Transverse colon (tissue), 4 donors: Measurements from ENCODE around the gene BMPER.

Experiments
- CTCF ChIP-seq, 5 experiments: fragments of 200-600 bp in 3 of 5; fragments of 450-650 bp in 2 of 5; sonication (generic) in 3 of 5; IDR thresholded peaks; 1 replicate in 2 of 5; 2 replicates in 3 of 5; pipeline ENCODE4 v1.5.1; 2016 to 2017; ENCODE audit warnings: antibody characterized with exemption in 5 of 5, inconsistent platforms in 3 of 5, mild to moderate bottlenecking in 2 of 5, moderate library complexity in 1 of 5
- EP300 ChIP-seq: sonication (generic); formaldehyde crosslinking; IDR thresholded peaks from one replicate; pipeline ENCODE4 v1.6.1; 2017; ENCODE audit warnings: antibody characterized with exemption, low read depth
- POLR2A ChIP-seq: fragments of 450-650 bp; IDR thresholded peaks from one replicate; pipeline ENCODE4 v1.6.1; 2016; ENCODE audit warnings: antibody characterized with exemption, mild to moderate bottlenecking, moderate library complexity
- POLR2AphosphoS5 ChIP-seq, 3 donors: sonication (generic); formaldehyde crosslinking; IDR thresholded peaks; one replicate each; pipeline ENCODE4 v1.6.1; 2016; ENCODE audit warnings: antibody characterized with exemption in 3 of 3

- TF ChIP-seq POLR2A, result no peak
- TF ChIP-seq CTCF (IDR thresholded peaks at IDR 0.05), result no peak
- no peak for TF ChIP-seq EP300
- peak in 2 of 3 donors; percentile 44 to 71 for TF ChIP-seq POLR2AphosphoS5 (IDR thresholded peaks at IDR 0.05)
Observed at GRCh38 chr7:34036051-34036920, 130.9 kb downstream of the BMPER start.
